GM12878 (cell line): ENCODE measurements around the gene BFSP1. TPM values are rescaled to one million over a fixed set of nuclear protein-coding genes. Genes with fewer than 3 reads are reported as not detected.

Source experiments
- ATAC-seq: fragments of 200-7000 bp; cut with Tn5 transposase; 3 replicates; pipeline ENCODE4 v1.9.1; 2020; ENCODE audit warnings: mild to moderate bottlenecking, moderate library complexity
- BruUV-seq: library from RNA; stranded (reverse); fragments of 400-500 nt; replicated peaks from 2 replicates; lab custom pipeline; 2021; lab: Mats Ljungman, UMichigan
- CTCF ChIA-PET: fragments of 300-600 bp; sonication (Branson Sonifier 250); formaldehyde crosslinking; extraction: SDS; loops from one replicate; lab custom pipeline; 2021; ENCODE audit warnings: inconsistent platforms; lab: Yijun Ruan, JAX
- POLR2A ChIA-PET: fragments of 350-600 bp; formaldehyde crosslinking; extraction: SDS; loops from one replicate; lab custom pipeline; 2021; ENCODE audit warnings: inconsistent platforms; lab: Charles Lee
- RAD21 ChIA-PET: fragments of 300-600 bp; sonication (Branson Sonifier 250); formaldehyde crosslinking; loops from one replicate; lab custom pipeline; 2023; ENCODE audit warnings: antibody characterized with exemption; ENCODE audit not compliant: unreplicated experiment; lab: Charles Lee
- SMC1A ChIA-PET: fragments of 300-600 bp; sonication (Branson Sonifier 250); formaldehyde crosslinking; loops from one replicate; lab custom pipeline; 2023; ENCODE audit not compliant: unreplicated experiment, uncharacterized antibody; lab: Charles Lee
- DNase-seq: peaks from one replicate; pipeline ENCODE4 v3.0.0-alpha.2; 2011; ENCODE audit warnings: low read depth, low spot score
- FAIRE-seq: peaks from 3 replicates; lab custom pipeline; 2011; peaks lifted over from hg19 to GRCh38; lab: Jason Lieb, UNC
- H2AFZ ChIP-seq: 2 replicates; pipeline ENCODE4 v1.6.0; 2011; ENCODE audit warnings: low read depth, low read length, control low read depth; ENCODE audit not compliant: control insufficient read depth
- H3K27ac ChIP-seq: 2 replicates; pipeline ENCODE4 v1.5.1; 2011; ENCODE audit warnings: control low read depth; ENCODE audit not compliant: control insufficient read depth, insufficient read depth
- H3K27me3 ChIP-seq, 2 experiments: replicated peaks in 1 of 2; 2 replicates each; pipeline versions ENCODE4 v1.6.0 to v1.6.1; 2011; ENCODE audit warnings: low read length in 1 of 2; ENCODE audit not compliant: control insufficient read depth in 2 of 2, insufficient read depth in 2 of 2
- H3K36me3 ChIP-seq, 2 experiments: 2 replicates each; pipeline ENCODE4 v1.5.1; 2011; ENCODE audit warnings: low read length in 1 of 2; ENCODE audit not compliant: control insufficient read depth in 2 of 2, insufficient read depth in 2 of 2
- H3K4me1 ChIP-seq: 2 replicates; pipeline ENCODE4 v1.6.1; 2011; ENCODE audit warnings: mild to moderate bottlenecking, low read length, moderate library complexity, mixed read lengths; ENCODE audit not compliant: control insufficient read depth, insufficient read depth
- H3K4me2 ChIP-seq: 2 replicates; pipeline ENCODE4 v1.6.0; 2011; ENCODE audit warnings: control low read depth; ENCODE audit not compliant: control insufficient read depth, insufficient read depth
- H3K4me3 ChIP-seq: fragments of 200-600 bp; sonication (generic); 2 replicates; pipeline ENCODE4 v1.5.1; 2016
- H3K79me2 ChIP-seq: 2 replicates; pipeline ENCODE4 v1.6.0; 2011; ENCODE audit warnings: low read length; ENCODE audit not compliant: control insufficient read depth, insufficient read depth
- H3K9ac ChIP-seq: 2 replicates; pipeline ENCODE4 v1.8.0; 2011; ENCODE audit warnings: low read length, control low read depth, mixed read lengths; ENCODE audit not compliant: control insufficient read depth, insufficient read depth
- H3K9me3 ChIP-seq: replicated peaks from 3 replicates; pipeline ENCODE4 v1.5.1; 2011; ENCODE audit warnings: mild to moderate bottlenecking, low read length; ENCODE audit not compliant: control insufficient read depth, insufficient read depth
- H4K20me1 ChIP-seq: 2 replicates; pipeline ENCODE4 v1.6.0; 2011; ENCODE audit not compliant: control insufficient read depth, insufficient read depth
- IRF4 ChIP-seq: IDR thresholded peaks from 2 replicates; pipeline ENCODE4 v1.6.1; 2011; ENCODE audit warnings: low read depth, low read length
- NR2F1 ChIP-seq: fragments of 450-650 bp; conservative IDR thresholded peaks from 2 replicates; pipeline ENCODE4 v1.6.1; 2017; ENCODE audit warnings: mild to moderate bottlenecking
- PAX8 ChIP-seq: fragments of 450-650 bp; IDR thresholded peaks from 2 replicates; pipeline ENCODE4 v1.6.1; 2017; ENCODE audit warnings: mild to moderate bottlenecking, moderate library complexity
- RCOR1 ChIP-seq: conservative IDR thresholded peaks from 2 replicates; pipeline ENCODE4 v1.6.1; 2012; ENCODE audit warnings: low read depth, low read length, improper control_type of control experiment
- SMC3 ChIP-seq: IDR thresholded peaks from 2 replicates; pipeline ENCODE4 v1.6.1; 2011; ENCODE audit warnings: low read length, improper control_type of control experiment, borderline replicate concordance
- SRF ChIP-seq, 2 experiments: IDR thresholded peaks; 2 replicates each; pipeline ENCODE4 v1.6.1; 2011; ENCODE audit warnings: low read depth in 2 of 2, low read length in 2 of 2, mild to moderate bottlenecking in 1 of 2, moderate library complexity in 1 of 2
- STAT3 ChIP-seq: IDR thresholded peaks from 2 replicates; pipeline ENCODE4 v1.6.1; 2011; ENCODE audit warnings: low read depth, low read length, improper control_type of control experiment
- TARDBP ChIP-seq: IDR thresholded peaks from 2 replicates; pipeline ENCODE4 v1.6.1; 2016; ENCODE audit warnings: borderline replicate concordance
- TCF12 ChIP-seq: IDR thresholded peaks from 2 replicates; pipeline ENCODE4 v1.6.1; 2011; ENCODE audit warnings: low read depth, mild to moderate bottlenecking, low read length
- TCF3 ChIP-seq: IDR thresholded peaks from 2 replicates; pipeline ENCODE4 v1.6.1; 2012; ENCODE audit warnings: low read depth, mild to moderate bottlenecking, low read length, borderline replicate concordance; ENCODE audit not compliant: insufficient read depth
- ZNF384 ChIP-seq: IDR thresholded peaks from 2 replicates; pipeline ENCODE4 v1.6.1; 2012; ENCODE audit warnings: low read depth, mild to moderate bottlenecking, low read length, improper control_type of control experiment, borderline replicate concordance
- WGBS: methylation state at CpG from one replicate; pipeline ENCODE4 v1.1.6; 2016; ENCODE audit warnings: low lambda C conversion rate; ENCODE audit not compliant: insufficient replicate concordance, insufficient coverage; ENCODE audit errors: missing lambda C conversion rate; 5-methylcytosine and 5-hydroxymethylcytosine counted together
- in situ Hi-C: fragments of 300-500 bp; cut with MboI; formaldehyde crosslinking; loops from 9 replicates; pipeline ENCODE4 v1.14.3; 2018; ENCODE audit warnings: mixed read lengths
- intact Hi-C: fragments of 100-400 bp; cut with micrococcal nuclease; formaldehyde crosslinking; loops from one replicate; pipeline ENCODE4 v1.14.2; 2022; ENCODE audit not compliant: unreplicated experiment
- polyA plus RNA-seq, 11 experiments: library from polyadenylated mRNA; depleted of rRNA in 4 of 11; unstranded in 6 of 11; stranded (reverse) in 5 of 11; fragments of >200 nt; fragmentation: Nextera tagmentation in 4 of 11; fragmentation: Illumina TruSeq in 1 of 11; extraction: Ambion mirVana in 4 of 11; extraction: Trizol in 1 of 11; gene quantifications; 1 replicate in 1 of 11; 2 replicates in 10 of 11; pipeline versions ENCODE4 v1.2.1 to v1.2.3, GENCODE V29; 2011 to 2016; ENCODE audit warnings: inconsistent platforms in 2 of 11, missing spikeins in 2 of 11, low read depth in 1 of 11
- total RNA-seq, 4 experiments: library from RNA; depleted of rRNA in 3 of 4; stranded (reverse); fragments of >200 nt in 3 of 4; fragmentation: Illumina TruSeq in 1 of 4; extraction: Trizol in 1 of 4; gene quantifications; 2 replicates each; pipeline versions ENCODE4 v1.2.1 to v1.2.3, GENCODE V29; 2013 to 2021
- TF ChIP-seq, protein P1 (sequence below): fragments of 450-650 bp; IDR thresholded peaks from 2 replicates; pipeline ENCODE4 v1.6.1; 2016; ENCODE audit warnings: mild to moderate bottlenecking
- TF ChIP-seq, protein P2 (sequence below): fragments of 450-650 bp; IDR thresholded peaks from 2 replicates; pipeline ENCODE4 v1.6.1; 2016; ENCODE audit warnings: mild to moderate bottlenecking
- TF ChIP-seq, protein P3 (sequence below): IDR thresholded peaks from 2 replicates; pipeline ENCODE4 v1.6.1; 2011; ENCODE audit warnings: borderline replicate concordance, low read depth, mild to moderate bottlenecking, moderate library complexity, low read length; ENCODE audit not compliant: insufficient read depth, poor library complexity, severe bottlenecking
- TF ChIP-seq, protein P4 (sequence below): IDR thresholded peaks from 2 replicates; pipeline ENCODE4 v1.6.1; 2012; ENCODE audit warnings: low read depth, low read length, improper control_type of control experiment

The BFSP1 gene
- total and polyA plus RNA-seq, 10 of the 15 experiments (the other 5 are each of a cell fraction or from before 2014, with no cell fraction given) = 0.06 to 0.22 (median 0.11) TPM; not detected in 3

DNA sequence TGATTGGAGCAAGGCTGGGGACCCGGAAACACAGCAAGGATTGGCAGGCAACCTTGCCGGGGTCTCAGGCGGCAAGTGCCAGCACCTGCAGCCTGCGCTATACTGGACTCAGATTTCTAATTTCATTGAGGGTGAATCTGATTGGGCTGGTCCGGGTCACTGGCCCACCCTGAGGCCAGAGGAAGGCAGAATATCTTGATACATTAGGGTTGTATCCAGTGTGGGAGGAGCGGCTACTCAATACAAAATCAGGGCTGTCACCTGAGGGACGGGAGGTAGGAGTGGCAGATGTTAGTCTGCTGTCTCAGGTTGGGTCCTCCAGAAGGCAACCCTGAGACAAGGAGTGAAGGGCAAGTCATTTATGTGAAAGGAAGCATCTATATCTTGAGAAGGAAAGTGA lies 40.7 kb downstream of the BFSP1 start:
- intact Hi-C loops = no loop called here
- no peaks in the 10 kb centered on the region for H4K20me1 ChIP-seq
- no peak overlapping the region for H2AFZ ChIP-seq
- ATAC-seq (no peak), DNase-seq (no peak), FAIRE-seq (no peak)
- ChIA-PET POLR2A (no interaction called here), RAD21 (no interaction called here), CTCF (no interaction called here), SMC1A (no interaction called here)
- H3K9ac ChIP-seq = no peak overlapping the region
- no peaks in the 10 kb centered on the region for H3K79me2 ChIP-seq
- in situ Hi-C loops = no loop called here
- H3K27ac ChIP-seq = no peak overlapping the region
- TF ChIP-seq SRF (IDR thresholded peaks at IDR 0.05; ENCODE audit: low read depth in 2 of 2, low read length in 2 of 2) (no peak), PAX8 (no peak), SMC3 (no peak), TCF3 (no peak), TARDBP (no peak), RCOR1 (no peak), STAT3 (no peak), ZNF384 (no peak), TCF12 (no peak), NR2F1 (no peak), IRF4 (no peak)
- TF ChIP-seq, protein P1, sequence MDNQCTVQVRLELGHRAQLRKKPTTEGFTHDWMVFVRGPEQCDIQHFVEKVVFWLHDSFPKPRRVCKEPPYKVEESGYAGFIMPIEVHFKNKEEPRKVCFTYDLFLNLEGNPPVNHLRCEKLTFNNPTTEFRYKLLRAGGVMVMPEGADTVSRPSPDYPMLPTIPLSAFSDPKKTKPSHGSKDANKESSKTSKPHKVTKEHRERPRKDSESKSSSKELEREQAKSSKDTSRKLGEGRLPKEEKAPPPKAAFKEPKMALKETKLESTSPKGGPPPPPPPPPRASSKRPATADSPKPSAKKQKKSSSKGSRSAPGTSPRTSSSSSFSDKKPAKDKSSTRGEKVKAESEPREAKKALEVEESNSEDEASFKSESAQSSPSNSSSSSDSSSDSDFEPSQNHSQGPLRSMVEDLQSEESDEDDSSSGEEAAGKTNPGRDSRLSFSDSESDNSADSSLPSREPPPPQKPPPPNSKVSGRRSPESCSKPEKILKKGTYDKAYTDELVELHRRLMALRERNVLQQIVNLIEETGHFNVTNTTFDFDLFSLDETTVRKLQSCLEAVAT = no peak
- TF ChIP-seq, protein P2, sequence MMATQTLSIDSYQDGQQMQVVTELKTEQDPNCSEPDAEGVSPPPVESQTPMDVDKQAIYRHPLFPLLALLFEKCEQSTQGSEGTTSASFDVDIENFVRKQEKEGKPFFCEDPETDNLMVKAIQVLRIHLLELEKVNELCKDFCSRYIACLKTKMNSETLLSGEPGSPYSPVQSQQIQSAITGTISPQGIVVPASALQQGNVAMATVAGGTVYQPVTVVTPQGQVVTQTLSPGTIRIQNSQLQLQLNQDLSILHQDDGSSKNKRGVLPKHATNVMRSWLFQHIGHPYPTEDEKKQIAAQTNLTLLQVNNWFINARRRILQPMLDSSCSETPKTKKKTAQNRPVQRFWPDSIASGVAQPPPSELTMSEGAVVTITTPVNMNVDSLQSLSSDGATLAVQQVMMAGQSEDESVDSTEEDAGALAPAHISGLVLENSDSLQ = no peak
- TF ChIP-seq, protein P3, sequence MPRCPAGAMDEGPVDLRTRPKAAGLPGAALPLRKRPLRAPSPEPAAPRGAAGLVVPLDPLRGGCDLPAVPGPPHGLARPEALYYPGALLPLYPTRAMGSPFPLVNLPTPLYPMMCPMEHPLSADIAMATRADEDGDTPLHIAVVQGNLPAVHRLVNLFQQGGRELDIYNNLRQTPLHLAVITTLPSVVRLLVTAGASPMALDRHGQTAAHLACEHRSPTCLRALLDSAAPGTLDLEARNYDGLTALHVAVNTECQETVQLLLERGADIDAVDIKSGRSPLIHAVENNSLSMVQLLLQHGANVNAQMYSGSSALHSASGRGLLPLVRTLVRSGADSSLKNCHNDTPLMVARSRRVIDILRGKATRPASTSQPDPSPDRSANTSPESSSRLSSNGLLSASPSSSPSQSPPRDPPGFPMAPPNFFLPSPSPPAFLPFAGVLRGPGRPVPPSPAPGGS = no peak
- TF ChIP-seq, protein P4, sequence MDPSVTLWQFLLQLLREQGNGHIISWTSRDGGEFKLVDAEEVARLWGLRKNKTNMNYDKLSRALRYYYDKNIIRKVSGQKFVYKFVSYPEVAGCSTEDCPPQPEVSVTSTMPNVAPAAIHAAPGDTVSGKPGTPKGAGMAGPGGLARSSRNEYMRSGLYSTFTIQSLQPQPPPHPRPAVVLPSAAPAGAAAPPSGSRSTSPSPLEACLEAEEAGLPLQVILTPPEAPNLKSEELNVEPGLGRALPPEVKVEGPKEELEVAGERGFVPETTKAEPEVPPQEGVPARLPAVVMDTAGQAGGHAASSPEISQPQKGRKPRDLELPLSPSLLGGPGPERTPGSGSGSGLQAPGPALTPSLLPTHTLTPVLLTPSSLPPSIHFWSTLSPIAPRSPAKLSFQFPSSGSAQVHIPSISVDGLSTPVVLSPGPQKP = no peak
- no peaks in the 10 kb centered on the region for H3K36me3 ChIP-seq
- no TSS peak for BruUV-seq
- no peak overlapping the region for H3K4me2 ChIP-seq
- peaks cover 0 to 1% of the 10 kb centered on the region in 2 experiments; a peak in 2 of 4 replicates for H3K27me3 ChIP-seq
- no peak overlapping the region for H3K4me3 ChIP-seq
- no peaks in the 10 kb centered on the region for H3K4me1 ChIP-seq
- no peaks in the 10 kb centered on the region for H3K9me3 ChIP-seq
- WGBS = 48% methylated on average over 7 of the region's 7 CpGs
